A673 (cell line): ENCODE measurements around the gene IGF1R.

ENCODE experiments used
- EZH2 ChIP-seq: fragments of 200-600 bp; sonication (generic); IDR thresholded peaks from 2 replicates; pipeline ENCODE4 v1.6.1; 2017; ENCODE audit warnings: borderline replicate concordance, low read depth, mild to moderate bottlenecking, mixed read lengths, antibody characterized with exemption, low read length; ENCODE audit not compliant: poor library complexity, severe bottlenecking
- TF ChIP-seq, protein P1 (sequence below): fragments of 300-800, 200-600 bp; sonication (generic); conservative IDR thresholded peaks from 2 replicates; pipeline ENCODE4 v1.5.1; 2017; ENCODE audit warnings: low read depth, mild to moderate bottlenecking, antibody characterized with exemption, low read length, moderate library complexity, mixed read lengths

DNA sequence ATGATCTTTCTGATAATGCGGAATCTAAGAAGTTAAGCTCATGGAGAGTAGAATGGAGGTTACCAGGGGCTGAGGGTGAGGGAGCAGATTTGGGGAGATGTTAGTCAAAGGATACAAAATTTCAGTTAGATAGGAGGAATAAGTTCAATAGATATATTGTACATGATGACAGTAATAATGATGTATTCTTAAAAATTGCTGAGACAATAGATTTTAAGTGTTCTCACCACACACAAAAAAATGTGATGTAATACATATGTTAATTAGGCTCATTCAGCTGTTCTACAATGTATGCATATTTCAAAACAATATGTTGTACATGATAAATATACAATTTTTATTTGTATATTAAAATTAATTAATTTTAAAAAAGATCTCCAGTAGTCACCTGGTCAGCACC is 277.9 kb downstream of the IGF1R start:
- TF ChIP-seq, protein P1, sequence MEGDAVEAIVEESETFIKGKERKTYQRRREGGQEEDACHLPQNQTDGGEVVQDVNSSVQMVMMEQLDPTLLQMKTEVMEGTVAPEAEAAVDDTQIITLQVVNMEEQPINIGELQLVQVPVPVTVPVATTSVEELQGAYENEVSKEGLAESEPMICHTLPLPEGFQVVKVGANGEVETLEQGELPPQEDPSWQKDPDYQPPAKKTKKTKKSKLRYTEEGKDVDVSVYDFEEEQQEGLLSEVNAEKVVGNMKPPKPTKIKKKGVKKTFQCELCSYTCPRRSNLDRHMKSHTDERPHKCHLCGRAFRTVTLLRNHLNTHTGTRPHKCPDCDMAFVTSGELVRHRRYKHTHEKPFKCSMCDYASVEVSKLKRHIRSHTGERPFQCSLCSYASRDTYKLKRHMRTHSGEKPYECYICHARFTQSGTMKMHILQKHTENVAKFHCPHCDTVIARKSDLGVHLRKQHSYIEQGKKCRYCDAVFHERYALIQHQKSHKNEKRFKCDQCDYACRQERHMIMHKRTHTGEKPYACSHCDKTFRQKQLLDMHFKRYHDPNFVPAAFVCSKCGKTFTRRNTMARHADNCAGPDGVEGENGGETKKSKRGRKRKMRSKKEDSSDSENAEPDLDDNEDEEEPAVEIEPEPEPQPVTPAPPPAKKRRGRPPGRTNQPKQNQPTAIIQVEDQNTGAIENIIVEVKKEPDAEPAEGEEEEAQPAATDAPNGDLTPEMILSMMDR, result no peak
- TF ChIP-seq EZH2, result no peak
